DMS53 (cell line): ENCODE measurements around the gene NTMT1.

ENCODE experiments used
- DNase-seq: peaks from one replicate; lab custom pipeline; 2025; lab: John Stamatoyannopoulos, UW

The NTMT1 gene

GRCh38 chr9:129597355-129598088 is 28.4 kb upstream of the NTMT1 start:
- DNase-seq: peak; percentile 86

- DNase-seq: no peak
These were observed 27.8 kb upstream of the NTMT1 start for GRCh38 chr9:129598089-129598596.

DNA sequence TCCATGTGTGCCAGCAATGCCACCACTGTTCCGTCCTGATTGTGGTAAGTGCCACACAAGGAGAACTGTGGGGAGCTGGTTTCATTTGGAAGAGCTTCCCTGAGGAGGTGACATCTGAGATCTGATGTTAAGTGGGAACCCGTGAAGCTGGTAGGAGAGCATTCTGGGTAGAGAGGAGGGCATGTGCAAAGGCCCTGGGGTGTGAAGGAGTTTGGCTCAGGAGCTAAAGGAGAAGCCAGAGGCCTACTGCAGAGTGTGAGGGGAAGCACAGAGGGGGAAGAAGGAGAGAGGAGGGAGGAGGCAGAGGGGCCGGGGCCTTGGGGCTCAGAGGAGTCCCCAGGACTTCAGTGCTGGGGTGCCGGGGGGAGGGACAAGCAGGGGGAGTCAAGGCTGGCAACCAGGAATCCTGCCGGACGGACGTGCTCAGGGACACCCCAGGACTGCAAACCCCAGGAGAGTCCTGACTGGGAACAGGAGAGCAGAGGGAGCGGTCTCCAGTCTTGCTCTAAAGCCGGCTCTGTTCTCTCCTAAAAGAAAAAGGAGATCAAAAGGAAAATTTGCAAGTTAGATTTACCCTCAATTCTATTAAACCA is 24.8 kb upstream of the NTMT1 start:
- DNase-seq: no peak

GRCh38 chr9:129602598-129603415 is 23.2 kb upstream of the NTMT1 start:
- peak; percentile 27 for DNase-seq

- no peak for DNase-seq
These were observed 21.8 kb upstream of the NTMT1 start for GRCh38 chr9:129604056-129604765.

GRCh38 chr9:129604766-129605163 is 21.2 kb upstream of the NTMT1 start:
- peak; percentile 52 for DNase-seq

DNA sequence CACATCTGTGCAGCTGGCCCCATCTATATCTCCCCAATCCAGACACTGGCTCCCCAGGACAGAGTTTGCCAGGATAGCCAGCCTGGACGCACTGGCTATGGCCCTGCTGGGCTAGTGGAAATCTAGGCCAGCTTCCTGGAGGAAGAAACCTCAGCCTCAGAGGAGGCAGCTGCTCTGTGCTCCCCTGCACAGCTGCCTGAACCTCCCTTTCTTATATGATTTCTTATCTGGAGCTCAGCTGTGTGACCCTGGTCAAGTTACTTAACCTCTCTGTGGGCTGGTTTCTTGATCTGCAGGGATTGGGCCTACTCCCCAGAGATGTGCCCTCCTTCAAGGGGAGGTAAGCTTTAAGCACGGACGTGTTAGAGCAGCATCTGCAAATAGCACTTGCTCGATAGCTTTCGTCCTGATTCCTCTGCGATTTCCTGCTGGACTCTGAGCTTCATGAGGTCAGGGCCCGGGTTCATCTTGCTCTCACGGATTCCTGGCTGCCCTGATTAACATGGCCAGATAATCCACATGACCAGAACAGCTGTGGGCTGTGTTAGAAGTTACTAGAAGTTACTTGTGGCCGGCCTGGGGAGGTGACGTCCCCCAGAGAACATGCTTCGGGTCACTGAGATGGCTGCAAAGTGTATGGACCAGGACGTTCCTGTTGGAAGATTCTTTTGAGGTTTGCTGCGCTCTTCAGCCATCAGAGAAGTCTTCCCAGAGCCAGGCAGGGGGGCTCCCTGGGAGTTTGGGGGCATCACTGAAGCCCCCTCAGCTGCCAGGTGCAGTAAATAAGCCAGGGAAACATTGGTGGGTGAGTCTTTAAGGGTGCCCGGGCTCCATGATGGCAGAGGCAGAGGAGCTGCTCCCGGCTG is 19.6 kb upstream of the NTMT1 start:
- DNase-seq: no peak

DNA sequence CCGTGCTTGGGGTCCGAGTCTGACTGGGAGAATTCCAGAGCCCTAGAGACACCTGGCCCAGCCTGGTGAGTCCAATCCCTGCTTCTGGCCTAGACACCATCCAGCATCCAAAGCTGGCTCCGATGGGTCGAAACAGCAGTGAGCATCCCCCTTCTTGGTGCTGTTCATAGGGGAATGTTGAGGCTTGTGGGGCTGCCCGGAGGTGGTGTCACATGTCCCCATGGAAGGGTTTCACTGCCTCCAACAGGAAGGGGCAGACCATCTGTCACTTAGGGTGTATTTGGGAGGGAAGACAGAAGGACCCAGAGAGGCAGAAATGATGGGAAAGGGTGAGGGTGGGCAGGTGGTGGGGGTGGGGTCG is 19.0 kb upstream of the NTMT1 start:
- DNase-seq: no peak

DNA sequence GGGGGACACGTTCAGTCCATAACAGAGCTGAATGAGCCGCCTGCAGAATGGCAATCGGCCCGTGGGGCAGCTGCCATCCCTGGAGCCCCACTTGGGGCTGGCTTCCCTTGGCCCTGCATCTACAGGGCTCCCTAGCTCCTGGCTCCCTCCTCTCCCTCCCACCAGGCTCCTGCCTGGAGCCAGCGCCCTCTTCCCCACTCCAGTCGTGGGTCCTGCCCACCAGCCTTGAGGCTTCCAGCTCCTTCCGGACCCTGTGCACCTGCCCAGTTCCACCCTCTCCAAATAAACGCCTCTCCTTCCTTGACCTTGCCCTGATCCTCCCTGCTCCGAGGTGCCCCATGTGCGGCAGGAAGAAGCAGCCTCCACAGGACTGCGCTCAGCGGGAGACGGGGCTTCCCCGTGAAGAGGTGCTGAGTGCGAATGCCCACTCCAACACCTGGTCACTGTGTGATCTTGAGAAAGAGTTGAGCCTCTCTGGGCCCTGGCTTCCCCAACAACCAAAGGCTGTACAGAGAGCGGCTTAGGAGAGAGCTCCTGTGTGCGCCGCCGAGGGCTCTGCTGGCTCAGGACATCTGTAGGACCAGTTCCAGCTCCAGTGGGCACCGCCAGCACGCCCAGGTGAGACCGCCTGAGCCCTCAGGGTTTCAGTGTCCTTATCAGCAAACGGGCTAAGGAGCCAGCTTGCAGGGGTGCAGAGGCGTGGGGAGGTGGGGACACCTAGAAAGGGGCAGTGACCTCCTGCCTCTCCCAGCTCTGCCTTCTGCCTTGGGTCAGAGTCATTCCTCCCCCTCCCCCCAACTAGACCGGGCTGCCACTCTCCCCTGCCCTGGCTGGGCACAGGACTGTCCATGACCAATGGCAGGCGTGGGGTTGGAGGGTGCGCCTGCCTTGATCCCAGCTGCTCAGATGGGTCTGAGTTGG is 17.1 kb upstream of the NTMT1 start:
- no peak for DNase-seq

GRCh38 chr9:129609486-129610212 is 16.3 kb upstream of the NTMT1 start:
- peak; percentile 41 for DNase-seq

DNA sequence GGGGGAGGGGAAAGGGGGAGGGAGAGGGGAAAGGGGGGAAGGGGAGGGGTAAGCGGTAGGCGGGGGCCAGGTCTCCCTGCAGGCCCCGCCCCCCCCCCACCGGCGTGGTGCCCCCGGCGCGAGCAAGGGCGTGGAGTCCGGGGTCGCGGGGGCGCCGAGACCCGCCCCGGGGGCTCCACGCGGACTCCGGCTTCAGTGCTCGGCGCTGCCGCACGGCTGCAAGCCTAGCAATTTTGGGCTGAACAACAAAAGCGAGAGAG is 15.8 kb upstream of the NTMT1 start:
- no peak for DNase-seq

DNA sequence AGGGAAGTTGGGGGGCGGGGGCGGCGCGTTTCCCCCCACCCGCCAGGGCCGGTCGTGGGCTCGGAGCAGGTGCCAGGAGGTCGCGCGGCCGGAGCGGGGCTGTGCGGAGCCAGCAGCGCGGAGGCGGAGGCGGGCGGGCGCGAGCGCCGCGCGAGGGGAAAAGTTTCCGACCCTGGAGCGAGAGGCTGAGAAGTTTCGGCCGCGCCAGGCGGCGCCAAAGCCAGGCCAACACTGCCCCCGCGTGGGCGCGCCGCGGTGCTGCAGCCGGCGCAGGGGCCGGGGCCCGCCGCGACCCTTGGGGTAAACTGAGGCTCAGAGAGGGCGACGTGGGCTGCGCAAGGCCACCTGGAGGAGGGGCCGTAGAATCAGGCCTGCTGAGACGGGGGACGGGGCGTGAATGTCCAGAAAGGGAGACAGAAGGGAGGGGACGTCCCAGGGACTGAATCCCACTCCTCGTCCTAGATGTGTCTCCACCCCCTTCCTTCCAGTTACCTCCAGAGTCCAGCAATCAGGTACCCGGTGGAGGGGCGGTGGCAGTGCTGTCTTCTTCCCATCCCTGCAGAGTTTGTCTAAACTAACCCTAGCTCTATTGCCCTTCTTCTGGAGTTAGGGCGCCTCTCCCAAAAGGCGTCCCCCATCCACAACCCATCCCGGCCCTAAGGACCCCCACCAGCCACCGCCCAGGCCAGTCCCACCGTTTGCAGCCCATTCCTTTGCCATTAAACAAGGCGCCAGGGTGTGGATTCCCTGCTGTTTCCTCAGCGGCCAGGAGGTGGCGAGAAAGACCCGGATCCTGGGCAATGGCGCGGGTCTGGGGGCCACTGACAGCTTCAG is 15.3 kb upstream of the NTMT1 start:
- DNase-seq: peak; percentile 80

DNA sequence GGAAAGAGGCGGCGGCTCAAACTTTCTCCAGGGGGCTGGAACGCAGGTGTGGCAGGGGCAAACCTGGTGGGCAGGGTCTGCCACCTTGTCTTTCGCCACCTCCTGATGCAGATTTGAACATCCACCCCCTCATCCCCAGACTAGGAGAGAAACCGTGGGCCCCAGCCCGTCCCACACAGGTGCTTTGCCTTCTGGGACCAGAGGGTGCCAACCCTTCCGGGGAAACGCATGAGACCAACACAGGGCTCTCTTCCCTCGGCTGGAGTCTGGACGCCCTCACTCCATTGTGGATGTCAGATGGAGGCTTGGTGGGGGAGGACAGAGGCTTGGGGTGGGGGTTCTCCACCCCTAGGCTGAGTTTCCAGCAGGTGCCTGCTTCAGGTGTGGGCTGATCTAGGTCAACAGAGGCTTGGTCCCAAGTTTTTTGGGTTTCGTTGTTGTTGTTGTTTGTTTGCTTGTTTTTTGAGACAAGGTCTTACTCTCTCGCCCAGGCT is 14.6 kb upstream of the NTMT1 start:
- peak; percentile 73 for DNase-seq

GRCh38 chr9:129612123-129612522 is 13.8 kb upstream of the NTMT1 start:
- peak; percentile 32 for DNase-seq

GRCh38 chr9:129612815-129613519 is 13.0 kb upstream of the NTMT1 start:
- no peak for DNase-seq

DNA sequence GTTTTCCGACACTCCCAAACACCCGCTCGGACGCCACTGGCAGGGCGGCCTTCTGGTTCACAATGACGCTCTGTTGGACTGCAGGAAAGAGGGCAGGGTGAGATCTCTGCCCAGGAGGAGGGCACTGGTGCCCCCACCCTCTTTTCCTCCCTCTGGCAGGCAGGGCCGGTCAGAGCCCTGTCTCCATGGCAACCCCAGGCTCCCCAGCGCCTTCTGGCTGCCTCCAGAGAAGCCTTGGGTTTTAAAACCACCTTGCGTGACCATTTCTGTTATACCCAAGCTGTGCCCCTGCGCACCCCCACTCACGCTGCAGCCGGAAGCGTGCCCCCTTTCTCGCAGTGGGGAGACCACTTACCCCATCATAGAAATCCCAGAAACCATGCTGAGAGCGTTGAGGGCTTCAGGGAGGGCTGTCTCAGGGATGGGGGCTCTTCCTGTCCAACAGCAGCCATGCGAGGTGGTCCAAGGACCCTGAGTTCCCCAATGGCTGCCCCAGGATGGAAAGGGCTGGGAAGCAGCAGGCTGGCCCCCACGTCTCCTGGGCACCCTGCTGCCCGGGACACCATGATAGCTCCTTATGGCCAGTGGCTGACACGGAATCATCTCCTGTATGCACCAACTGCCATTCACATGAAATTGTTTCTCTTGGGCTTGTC is 12.3 kb upstream of the NTMT1 start:
- DNase-seq: peak; percentile 26

DNA sequence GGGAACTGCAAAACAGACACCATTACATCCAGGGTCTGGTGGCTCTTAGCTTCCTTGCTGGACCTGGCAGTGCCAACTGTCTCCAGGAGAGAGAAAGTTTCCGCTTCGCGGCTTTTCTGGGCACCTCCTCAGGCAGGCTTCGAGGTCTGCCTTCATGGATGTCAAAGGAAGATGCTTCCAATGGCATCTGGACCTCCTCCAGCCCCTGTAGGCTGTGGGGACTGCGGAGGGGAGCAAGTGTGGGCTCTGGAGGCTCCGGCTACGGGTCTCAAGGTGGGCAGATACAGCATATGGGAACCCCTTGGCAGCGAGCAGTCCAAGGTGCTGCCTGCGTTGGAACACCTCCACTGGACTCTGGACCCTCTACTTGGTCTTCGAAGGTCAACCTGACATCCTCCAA is 11.0 kb upstream of the NTMT1 start:
- no peak for DNase-seq
